HG03558 (cell line): Measurements from ENCODE around the gene SUSD4.
"Not testable (repeated sequence)": the region's sequence is repeated elsewhere in the genome, so short reads cannot be mapped to it uniquely, and the experiment has no call there.

Source experiments
- ATAC-seq: cut with Tn5 transposase; IDR thresholded peaks from one replicate; pipeline ENCODE4 v1.9.1; 2021; ENCODE audit warnings: moderate number of reproducible peaks; ENCODE audit not compliant: unreplicated experiment; ENCODE audit errors: extremely low read depth

SUSD4 gene

DNA sequence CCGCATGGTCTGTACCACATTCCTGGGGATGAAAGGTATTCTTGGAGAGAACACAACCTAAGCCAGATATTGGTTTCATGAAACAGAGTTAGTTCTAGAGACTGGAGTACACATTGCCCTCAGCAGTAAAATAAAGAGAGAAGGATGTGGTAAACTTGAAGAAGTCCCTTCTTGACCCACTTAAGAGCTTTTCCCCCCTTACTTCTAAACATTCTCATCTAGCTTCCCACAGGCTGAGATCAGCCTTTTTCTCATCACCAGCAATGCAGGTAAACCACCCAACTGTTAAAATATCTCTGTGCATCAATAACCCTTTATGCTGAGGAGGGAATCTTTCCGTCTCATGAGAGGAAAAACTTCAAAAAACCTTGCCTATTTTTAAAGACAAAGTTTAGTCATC, 62.6 kb downstream of the SUSD4 start:
- ATAC-seq, result no peak

GRCh38 chr1:223299553-223299952, 64.4 kb downstream of the SUSD4 start:
- no peak for ATAC-seq

DNA sequence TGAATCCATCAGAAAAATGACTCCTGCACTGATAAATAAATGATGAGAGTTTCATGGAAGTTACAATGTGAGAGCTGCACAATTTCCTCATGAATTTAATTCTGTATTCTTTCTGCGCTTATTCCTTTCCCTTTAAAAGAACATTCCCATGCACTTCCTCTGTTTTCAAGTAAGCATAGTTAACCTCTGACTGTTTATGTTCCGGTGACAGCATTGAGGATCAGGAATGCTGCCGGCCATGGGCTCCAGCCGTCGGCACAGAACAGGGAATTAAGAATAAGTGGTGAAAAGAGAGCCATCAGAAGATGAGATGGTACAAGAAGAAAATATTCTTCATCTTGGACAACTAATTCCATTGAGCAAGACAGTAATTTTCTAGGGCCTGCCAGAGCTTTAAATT, 65.3 kb downstream of the SUSD4 start:
- ATAC-seq, result no peak

GRCh38 chr1:223297800-223298199, 66.2 kb downstream of the SUSD4 start:
- ATAC-seq, result no peak

- no peak for ATAC-seq
Measured at GRCh38 chr1:223291796-223292195, 72.2 kb downstream of the SUSD4 start.

GRCh38 chr1:223290397-223290796, 73.6 kb downstream of the SUSD4 start:
- no peak for ATAC-seq

GRCh38 chr1:223289621-223290020, 74.4 kb downstream of the SUSD4 start:
- no peak for ATAC-seq

- no peak for ATAC-seq
Measured at GRCh38 chr1:223288826-223289225, 75.2 kb downstream of the SUSD4 start.

GRCh38 chr1:223285452-223285851, 78.5 kb downstream of the SUSD4 start:
- no peak for ATAC-seq

DNA sequence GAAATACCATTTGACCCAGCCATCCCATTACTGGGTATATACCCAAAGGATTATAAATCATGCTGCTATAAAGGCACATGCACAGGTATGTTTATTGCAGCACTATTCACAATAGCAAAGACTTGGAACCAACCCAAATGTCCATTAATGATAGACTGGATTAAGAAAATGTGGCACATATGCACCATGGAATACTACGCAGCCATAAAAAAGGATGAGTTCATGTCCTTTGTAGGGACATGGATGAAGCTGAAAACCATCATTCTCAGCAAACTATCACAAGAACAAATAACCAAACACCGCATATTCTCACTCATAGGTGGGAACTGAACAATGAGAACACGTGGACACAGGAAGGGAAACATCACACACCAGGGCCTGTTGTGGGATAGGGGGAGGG, 80.3 kb downstream of the SUSD4 start:
- ATAC-seq, result not testable (repeated sequence)

DNA sequence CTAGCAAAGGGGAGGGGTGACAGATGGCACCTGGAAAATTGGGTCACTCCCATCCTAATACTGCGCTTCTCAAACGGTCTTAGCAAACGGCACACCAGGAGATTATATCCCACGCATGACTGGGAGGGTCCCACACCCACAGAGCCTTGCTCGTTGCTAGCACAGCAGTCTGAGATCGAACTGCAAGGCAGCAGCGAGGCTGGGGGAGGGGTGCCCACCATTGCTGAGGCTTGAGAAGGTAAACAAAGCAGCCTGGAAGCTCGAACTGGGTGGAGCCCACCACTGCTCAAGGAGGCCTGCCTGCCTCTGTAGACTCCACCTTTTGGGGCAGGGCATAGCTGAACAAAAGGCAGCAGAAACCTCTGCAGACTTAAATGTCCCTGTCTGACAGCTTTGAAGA, 85.7 kb downstream of the SUSD4 start:
- not testable (repeated sequence) for ATAC-seq

GRCh38 chr1:223276029-223276428, 87.9 kb downstream of the SUSD4 start:
- no peak for ATAC-seq

DNA sequence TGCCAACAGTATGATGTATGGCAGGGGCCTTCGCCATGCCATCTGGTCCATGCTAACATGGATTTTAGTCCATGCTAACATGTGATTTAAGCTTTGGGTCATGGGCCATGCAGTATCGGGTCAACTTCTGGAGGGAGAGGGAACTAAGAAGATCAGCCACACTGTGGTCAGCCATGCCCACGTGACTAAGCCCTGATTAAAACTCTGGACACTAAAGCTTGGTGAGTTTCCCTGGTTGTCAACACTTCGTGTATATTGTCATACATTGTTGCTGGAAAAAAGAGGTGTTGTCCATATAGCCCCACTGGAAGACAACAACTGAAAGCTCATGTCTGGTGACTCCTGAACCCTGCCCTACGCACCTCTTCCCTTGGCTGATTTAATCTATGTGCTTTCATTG, 90.5 kb downstream of the SUSD4 start:
- no peak for ATAC-seq

DNA sequence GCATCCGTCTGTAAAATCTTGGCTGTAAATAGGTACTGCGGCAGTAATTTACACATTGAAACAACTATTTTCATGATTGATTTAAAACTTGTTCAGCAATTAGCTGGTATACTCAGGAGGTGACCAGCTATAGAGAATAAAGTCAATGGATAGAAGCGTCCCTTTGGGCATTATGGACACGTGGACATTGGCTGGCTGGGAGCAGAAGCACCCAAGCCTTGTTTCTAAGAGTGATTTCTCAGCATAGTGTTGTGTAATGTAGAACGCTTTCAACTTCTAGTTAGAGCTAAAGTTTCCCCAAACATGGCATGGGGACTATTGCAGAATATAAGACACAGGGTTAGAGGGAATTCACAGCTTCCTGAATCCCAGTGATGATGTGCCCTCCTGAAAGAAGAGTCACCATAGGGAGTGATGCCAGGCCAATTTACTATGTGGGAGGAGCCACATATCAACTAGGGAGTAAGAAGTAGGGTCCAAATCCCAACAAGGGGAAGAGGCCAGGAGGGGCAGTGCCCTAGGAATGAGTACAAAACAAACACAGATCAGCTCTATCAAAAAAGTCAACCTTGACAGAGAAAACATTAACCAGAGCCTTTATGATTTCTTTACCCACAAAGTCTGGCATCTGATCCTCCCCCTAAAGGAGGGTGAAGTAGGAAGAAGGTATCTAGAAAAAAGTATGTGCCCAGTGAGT, 92.7 kb downstream of the SUSD4 start:
- ATAC-seq, result no peak

DNA sequence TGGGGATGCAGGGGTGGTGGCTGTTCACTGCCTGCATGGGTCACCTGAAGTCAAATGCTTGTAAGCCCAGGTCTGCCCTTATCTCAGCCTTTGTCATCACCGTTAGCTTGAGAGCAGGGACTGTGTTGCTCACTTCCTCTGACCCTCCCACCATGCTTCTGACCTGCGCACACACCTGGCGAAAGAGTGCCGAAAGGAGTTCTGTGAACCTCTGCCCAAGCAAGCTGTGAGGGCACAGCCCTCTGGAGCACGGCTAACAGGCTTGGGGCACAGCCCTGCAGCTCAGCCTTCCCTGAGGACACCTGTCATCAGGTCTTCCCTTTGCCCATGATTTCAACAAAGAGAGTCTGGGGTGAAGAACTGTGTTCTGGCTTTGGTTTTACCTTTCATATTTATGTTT, 93.8 kb downstream of the SUSD4 start:
- no peak for ATAC-seq

- ATAC-seq, result no peak
Measured at GRCh38 chr1:223269006-223269405, 95.0 kb downstream of the SUSD4 start.

DNA sequence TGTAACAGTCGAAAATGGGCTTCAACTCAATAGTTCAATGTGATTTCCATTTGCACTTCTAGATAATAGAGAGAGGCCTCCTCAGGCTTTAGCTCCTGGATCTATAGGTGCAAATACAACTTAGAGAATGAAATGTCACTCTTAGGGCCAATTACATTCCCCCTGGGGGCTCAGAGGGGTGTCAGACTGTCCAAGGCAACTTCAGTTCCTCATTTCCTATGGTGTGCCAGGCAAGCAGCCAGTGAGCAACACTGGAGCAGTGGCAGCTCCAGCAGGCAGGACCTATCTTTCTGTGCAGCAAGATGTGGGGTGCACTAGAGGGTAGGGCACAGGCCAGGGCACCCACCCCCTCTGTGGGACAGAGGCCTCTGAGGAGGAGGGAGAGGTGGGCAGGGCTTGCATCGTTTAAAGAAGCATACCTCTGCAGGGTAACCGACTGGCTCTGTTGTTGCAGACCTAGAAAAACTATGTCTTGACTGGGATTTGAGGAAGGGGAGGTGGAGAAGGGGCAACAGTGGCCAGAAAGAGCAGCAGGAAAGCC, 97.3 kb downstream of the SUSD4 start:
- ATAC-seq, result no peak

DNA sequence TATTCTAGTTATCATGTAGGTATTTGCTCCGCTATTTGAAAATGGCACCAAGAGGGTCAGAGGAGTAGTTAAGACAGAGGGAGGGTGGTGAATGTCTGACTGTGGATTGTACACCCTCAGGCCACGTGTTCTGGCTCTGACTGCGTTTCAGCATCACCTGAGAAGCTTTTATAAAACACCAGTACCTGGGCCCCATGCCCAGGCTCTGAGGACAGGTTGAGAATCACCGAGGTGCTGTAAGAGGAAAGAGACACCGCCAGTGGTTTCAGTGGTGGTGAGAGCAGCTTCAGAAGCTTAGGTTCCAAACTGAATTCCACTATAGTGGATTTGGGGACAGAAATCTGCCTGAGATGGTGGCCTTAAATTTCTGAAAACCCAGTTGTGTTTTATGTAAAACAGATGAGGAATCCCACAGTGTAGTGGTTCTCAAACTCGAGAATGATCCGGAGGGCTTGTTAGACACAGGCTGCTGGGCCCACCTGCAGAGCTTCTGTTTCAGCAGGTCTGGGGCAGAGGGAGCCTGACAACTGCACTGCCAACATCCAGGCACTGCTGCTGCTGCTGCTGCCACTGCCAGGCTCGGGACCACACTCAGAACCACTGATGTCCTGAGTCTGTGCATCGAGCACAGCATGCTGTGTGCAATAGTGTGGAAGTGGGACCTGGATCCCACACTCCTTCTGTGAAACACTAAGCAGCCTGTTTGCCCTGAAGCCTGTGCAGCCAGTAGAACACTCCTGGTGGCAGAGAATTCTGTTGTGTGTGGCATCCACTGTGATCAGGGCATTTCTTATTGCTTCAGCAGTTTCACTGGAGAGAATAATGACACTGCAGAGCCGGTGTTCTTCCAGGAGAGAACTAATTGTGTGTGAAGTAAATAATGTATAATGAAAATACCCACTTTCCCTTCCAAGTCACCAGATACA, 98.7 kb downstream of the SUSD4 start:
- no peak for ATAC-seq

DNA sequence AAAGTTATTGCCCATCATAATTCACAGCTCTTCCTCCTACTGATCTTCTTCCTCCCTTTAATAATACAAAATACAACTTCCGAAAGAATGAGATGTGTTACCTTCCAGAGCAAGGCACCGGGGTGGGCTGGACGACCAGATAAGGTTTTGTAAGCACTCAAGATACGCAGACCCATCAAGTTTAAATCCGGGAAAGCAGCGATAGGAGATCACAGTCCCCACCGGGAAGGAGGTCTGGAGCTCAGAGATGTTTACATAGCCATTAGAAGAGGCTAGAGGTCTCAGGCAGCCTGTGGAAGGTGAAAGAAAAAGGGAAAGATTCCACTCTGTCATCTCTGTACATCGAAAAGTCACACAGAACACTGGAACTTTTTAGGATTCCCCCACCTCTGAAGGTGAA, 99.4 kb downstream of the SUSD4 start:
- no peak for ATAC-seq

DNA sequence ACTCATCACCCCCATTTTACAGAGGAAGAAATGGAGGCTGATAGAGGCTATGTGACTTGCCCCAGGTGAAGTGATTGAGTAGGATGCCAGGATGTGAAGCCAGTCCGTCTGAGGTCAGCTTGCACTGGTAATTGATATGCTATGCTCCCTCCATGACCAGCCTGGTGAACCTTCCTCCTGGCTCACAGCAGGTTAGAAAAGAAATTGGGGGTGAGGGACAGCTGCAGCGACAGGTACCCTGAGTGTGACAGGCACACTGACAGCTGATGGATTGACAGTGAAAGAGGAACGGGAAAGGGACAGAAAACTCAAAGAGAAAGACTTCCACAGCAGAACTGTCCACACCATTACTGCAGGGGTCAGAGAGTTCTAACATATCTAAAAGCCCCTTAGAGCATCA, 102.1 kb downstream of the SUSD4 start:
- ATAC-seq, result no peak

DNA sequence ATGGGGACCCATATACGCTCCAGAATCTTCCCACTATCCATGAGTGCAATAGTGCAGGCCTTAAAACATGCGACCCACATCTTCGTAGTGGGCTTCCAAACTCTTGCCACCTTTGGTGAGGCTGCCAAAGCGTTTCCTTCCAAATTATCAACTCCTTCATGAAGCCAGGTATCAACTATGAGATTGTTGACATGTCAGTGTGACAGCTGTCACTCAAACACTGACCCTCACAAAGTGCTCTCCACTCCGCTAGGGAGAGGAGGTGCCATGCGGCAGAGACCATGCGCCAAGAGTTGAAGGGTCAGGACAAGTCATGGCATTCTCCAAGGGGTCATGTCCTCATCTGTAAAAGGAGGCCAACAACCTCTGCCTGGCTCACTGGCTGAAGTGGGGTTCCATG, 103.3 kb downstream of the SUSD4 start:
- no peak for ATAC-seq
